Endothelial cell (in vitro differentiated cells): Measurements from ENCODE around the gene ELFN1. TPM values are rescaled to one million over a fixed set of nuclear protein-coding genes. Genes with fewer than 3 reads are reported as not detected.

ENCODE experiments used
- DNase-seq: peaks from one replicate; pipeline ENCODE4 v3.0.0; 2021; ENCODE audit warnings: low spot score
- H3K27ac Mint-ChIP-seq: one replicate; pipeline ENCODE4 v1.8.0; 2021; ENCODE audit warnings: mixed read lengths, inconsistent platforms; ENCODE audit not compliant: unreplicated experiment
- H3K27me3 Mint-ChIP-seq: one replicate; pipeline ENCODE4 v1.8.0; 2021; ENCODE audit warnings: mild to moderate bottlenecking, moderate library complexity, mixed read lengths, inconsistent platforms; ENCODE audit not compliant: unreplicated experiment
- H3K36me3 Mint-ChIP-seq: one replicate; pipeline ENCODE4 v1.8.0; 2021; ENCODE audit warnings: mild to moderate bottlenecking, low read depth, mixed read lengths, inconsistent platforms; ENCODE audit not compliant: unreplicated experiment
- H3K4me1 Mint-ChIP-seq: one replicate; pipeline ENCODE4 v1.8.0; 2021; ENCODE audit warnings: mild to moderate bottlenecking, mixed read lengths, inconsistent platforms; ENCODE audit not compliant: unreplicated experiment
- H3K4me3 Mint-ChIP-seq: one replicate; pipeline ENCODE4 v1.8.0; 2021; ENCODE audit warnings: mild to moderate bottlenecking, mixed read lengths, inconsistent platforms; ENCODE audit not compliant: unreplicated experiment
- H3K9me3 Mint-ChIP-seq: one replicate; pipeline ENCODE4 v1.8.0; 2021; ENCODE audit warnings: mixed read lengths, inconsistent platforms; ENCODE audit not compliant: unreplicated experiment
- CTCF ChIP-seq: fragments of 200-600 bp; sonication (generic); IDR thresholded peaks from one replicate; pipeline ENCODE4 v1.5.0; 2021; ENCODE audit warnings: antibody characterized with exemption; ENCODE audit not compliant: unreplicated experiment
- total RNA-seq: library from RNA; stranded (reverse); fragmentation: NEBNext Ultra II Directional; extraction: Animal tissue kit (Norgen Biotek cat#: 25700); gene quantifications from one replicate; pipeline ENCODE4 v1.2.1, GENCODE V29; 2021; ENCODE audit not compliant: unreplicated experiment

The ELFN1 gene
- total RNA-seq, 1 donor from 2014 or later: 10.6 TPM

DNA sequence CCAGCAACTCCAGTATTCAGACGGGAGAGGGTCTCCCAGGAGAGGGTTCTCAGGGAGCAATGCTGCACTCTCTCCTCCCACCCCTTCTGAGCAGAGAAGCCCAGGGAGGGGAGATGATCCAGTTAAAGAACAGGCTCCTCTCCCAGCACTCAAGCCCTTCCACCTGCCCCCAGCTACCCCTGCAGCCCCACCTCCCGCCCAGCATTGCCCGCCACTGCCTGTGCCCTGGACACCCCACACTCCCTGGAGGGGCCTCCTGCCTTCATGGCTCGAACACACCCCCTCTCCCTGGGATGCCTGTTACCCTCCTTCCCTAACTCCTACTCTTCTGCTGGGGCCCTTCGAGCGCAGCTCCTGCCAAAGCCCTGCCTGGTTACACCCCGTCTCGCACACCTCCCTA is 66.8 kb downstream of the ELFN1 start:
- DNase-seq: no peak
- peaks cover 16% of the 10 kb centered on the region for H3K27me3 Mint-ChIP-seq
- TF ChIP-seq CTCF: no peak
- H3K4me3 Mint-ChIP-seq: no peak overlapping the region
- H3K4me1 Mint-ChIP-seq: no peaks in the 10 kb centered on the region
- H3K9me3 Mint-ChIP-seq: no peaks in the 10 kb centered on the region
- no peak overlapping the region for H3K27ac Mint-ChIP-seq
- no peaks in the 10 kb centered on the region for H3K36me3 Mint-ChIP-seq

- H3K27me3 Mint-ChIP-seq: peaks cover 16% of the 10 kb centered on the region
- H3K4me3 Mint-ChIP-seq: no peak overlapping the region
- H3K36me3 Mint-ChIP-seq: no peaks in the 10 kb centered on the region
- no peaks in the 10 kb centered on the region for H3K4me1 Mint-ChIP-seq
- no peak for TF ChIP-seq CTCF
- no peak for DNase-seq
- no peak overlapping the region for H3K27ac Mint-ChIP-seq
- no peaks in the 10 kb centered on the region for H3K9me3 Mint-ChIP-seq
Observed at GRCh38 chr7:1737523-1737922, 67.4 kb downstream of the ELFN1 start.

GRCh38 chr7:1737956-1738355 is 67.9 kb downstream of the ELFN1 start:
- no peaks in the 10 kb centered on the region for H3K4me1 Mint-ChIP-seq
- no peak for DNase-seq
- H3K27ac Mint-ChIP-seq: no peak overlapping the region
- H3K27me3 Mint-ChIP-seq: peaks cover 16% of the 10 kb centered on the region
- H3K9me3 Mint-ChIP-seq: no peaks in the 10 kb centered on the region
- H3K36me3 Mint-ChIP-seq: no peaks in the 10 kb centered on the region
- TF ChIP-seq CTCF: no peak
- H3K4me3 Mint-ChIP-seq: no peak overlapping the region

- DNase-seq: no peak
- H3K27ac Mint-ChIP-seq: no peak overlapping the region
- peaks cover 14% of the 10 kb centered on the region for H3K27me3 Mint-ChIP-seq
- H3K36me3 Mint-ChIP-seq: no peaks in the 10 kb centered on the region
- no peak for TF ChIP-seq CTCF
- H3K9me3 Mint-ChIP-seq: no peaks in the 10 kb centered on the region
- H3K4me3 Mint-ChIP-seq: no peak overlapping the region
- no peaks in the 10 kb centered on the region for H3K4me1 Mint-ChIP-seq
Observed at GRCh38 chr7:1738511-1738910, 68.4 kb downstream of the ELFN1 start.

GRCh38 chr7:1738956-1739355 is 68.9 kb downstream of the ELFN1 start:
- H3K27ac Mint-ChIP-seq: no peak overlapping the region
- no peaks in the 10 kb centered on the region for H3K4me1 Mint-ChIP-seq
- no peaks in the 10 kb centered on the region for H3K36me3 Mint-ChIP-seq
- no peak for TF ChIP-seq CTCF
- H3K27me3 Mint-ChIP-seq: peaks cover 13% of the 10 kb centered on the region
- peak overlapping the region; percentile 47 for H3K4me3 Mint-ChIP-seq
- no peaks in the 10 kb centered on the region for H3K9me3 Mint-ChIP-seq
- no peak for DNase-seq
